WTC11 (cell line): Measurements from ENCODE around the gene NCBP2. TPM values are rescaled to one million over a fixed set of nuclear protein-coding genes. Genes with fewer than 3 reads are reported as not detected.

ENCODE experiments used
- ATAC-seq: fragments of 200-7000 bp; cut with Tn5 transposase; 2 replicates; pipeline ENCODE4 v1.10.0; 2021; ENCODE audit warnings: mild to moderate bottlenecking, moderate library complexity
- CTCF ChIA-PET: fragments of 300-600 bp; sonication (Branson Sonifier 250); formaldehyde crosslinking; loops from one replicate; lab custom pipeline; 2021; ENCODE audit warnings: antibody characterized with exemption; lab: Charles Lee
- POLR2A ChIA-PET: fragments of 350-600 bp; sonication (Branson Sonifier 250); formaldehyde crosslinking; loops from one replicate; lab custom pipeline; 2021; ENCODE audit warnings: antibody characterized with exemption; lab: Charles Lee
- DNase-seq: peaks from one replicate; pipeline ENCODE4 v3.0.0; 2021; ENCODE audit warnings: low spot score
- H3K27ac Mint-ChIP-seq: 2 replicates; pipeline ENCODE4 v1.8.0; 2021; ENCODE audit warnings: mixed read lengths
- H3K27me3 Mint-ChIP-seq: 2 replicates; pipeline ENCODE4 v1.8.0; 2021; ENCODE audit warnings: low read depth, mild to moderate bottlenecking, moderate library complexity, mixed read lengths
- H3K36me3 Mint-ChIP-seq: 2 replicates; pipeline ENCODE4 v1.8.0; 2021; ENCODE audit warnings: mixed read lengths
- H3K4me1 Mint-ChIP-seq: 2 replicates; pipeline ENCODE4 v1.8.0; 2022; ENCODE audit warnings: mixed read lengths
- H3K4me3 Mint-ChIP-seq: 2 replicates; pipeline ENCODE4 v1.8.0; 2021; ENCODE audit warnings: mild to moderate bottlenecking, moderate library complexity, mixed read lengths
- H3K9me3 Mint-ChIP-seq: 2 replicates; pipeline ENCODE4 v1.8.0; 2021; ENCODE audit warnings: mixed read lengths
- AFF4 ChIP-seq: sonication (generic); formaldehyde crosslinking; IDR thresholded peaks from 2 replicates; pipeline ENCODE4 v1.8.1; 2023; ENCODE audit warnings: mild to moderate bottlenecking, missing genetic modification reagents, borderline replicate concordance
- CBFB ChIP-seq: sonication (generic); formaldehyde crosslinking; IDR thresholded peaks from 2 replicates; pipeline ENCODE4 v1.8.1; 2022; ENCODE audit warnings: mild to moderate bottlenecking, low read depth, missing genetic modification reagents
- E2F1 ChIP-seq: sonication (generic); formaldehyde crosslinking; IDR thresholded peaks from 2 replicates; pipeline ENCODE4 v1.8.0; 2022; ENCODE audit warnings: mild to moderate bottlenecking, missing genetic modification reagents
- EMX1 ChIP-seq: fragments of 250-450 bp; sonication (Bioruptor Pico); IDR thresholded peaks from 2 replicates; pipeline ENCODE4 v1.8.0; 2021; ENCODE audit warnings: mild to moderate bottlenecking
- ERG ChIP-seq: fragments of 250-450 bp; sonication (Bioruptor Pico); IDR thresholded peaks from 2 replicates; pipeline ENCODE4 v1.8.0; 2021; ENCODE audit warnings: mild to moderate bottlenecking
- ESRRA ChIP-seq: sonication (generic); formaldehyde crosslinking; IDR thresholded peaks from 2 replicates; pipeline ENCODE4 v1.8.1; 2022; ENCODE audit warnings: mild to moderate bottlenecking, missing genetic modification reagents, borderline replicate concordance
- GABPB1 ChIP-seq: sonication (generic); formaldehyde crosslinking; IDR thresholded peaks from 2 replicates; pipeline ENCODE4 v1.8.1; 2023; ENCODE audit warnings: mild to moderate bottlenecking, missing genetic modification reagents
- GRHL2 ChIP-seq: fragments of 250-450 bp; sonication (Bioruptor Pico); IDR thresholded peaks from 2 replicates; pipeline ENCODE4 v1.8.0; 2022; ENCODE audit warnings: mild to moderate bottlenecking, moderate library complexity; ENCODE audit not compliant: insufficient replicate concordance, severe bottlenecking
- HMGA2 ChIP-seq: fragments of 250-450 bp; sonication (Bioruptor Pico); IDR thresholded peaks from 2 replicates; pipeline ENCODE4 v1.4.0; 2021; ENCODE audit warnings: mild to moderate bottlenecking, moderate library complexity
- MXD4 ChIP-seq: fragments of 250-450 bp; sonication (Bioruptor Pico); IDR thresholded peaks from 2 replicates; pipeline ENCODE4 v1.8.0; 2021; ENCODE audit warnings: mild to moderate bottlenecking, moderate library complexity, borderline replicate concordance
- MYBL2 ChIP-seq: sonication (generic); formaldehyde crosslinking; IDR thresholded peaks from 2 replicates; pipeline ENCODE4 v1.8.1; 2023; ENCODE audit warnings: mild to moderate bottlenecking, moderate library complexity, missing genetic modification reagents
- NFATC4 ChIP-seq: fragments of 250-450 bp; sonication (Bioruptor Pico); IDR thresholded peaks from 2 replicates; pipeline ENCODE4 v1.9.0; 2021; ENCODE audit warnings: mild to moderate bottlenecking
- NFE2L1 ChIP-seq: sonication (generic); formaldehyde crosslinking; IDR thresholded peaks from 2 replicates; pipeline ENCODE4 v1.8.1; 2023; ENCODE audit warnings: missing genetic modification reagents
- NR1H2 ChIP-seq: sonication (generic); formaldehyde crosslinking; IDR thresholded peaks from 2 replicates; pipeline ENCODE4 v1.9.0; 2021; ENCODE audit warnings: mild to moderate bottlenecking, moderate library complexity, missing genetic modification reagents
- PRRX2 ChIP-seq: fragments of 250-450 bp; sonication (Bioruptor Pico); IDR thresholded peaks from 2 replicates; pipeline ENCODE4 v1.8.0; 2021; ENCODE audit warnings: mild to moderate bottlenecking
- SP1 ChIP-seq: sonication (generic); formaldehyde crosslinking; conservative IDR thresholded peaks from 2 replicates; pipeline ENCODE4 v1.8.1; 2022; ENCODE audit warnings: missing genetic modification reagents
- TCF7 ChIP-seq: sonication (generic); formaldehyde crosslinking; IDR thresholded peaks from 2 replicates; pipeline ENCODE4 v1.8.0; 2022; ENCODE audit warnings: mild to moderate bottlenecking, low read depth, missing genetic modification reagents, moderate library complexity
- TP53 ChIP-seq: sonication (generic); formaldehyde crosslinking; IDR thresholded peaks from 2 replicates; pipeline ENCODE4 v1.8.1; 2023; ENCODE audit warnings: mild to moderate bottlenecking, missing genetic modification reagents
- ZNF121 ChIP-seq: sonication (generic); formaldehyde crosslinking; IDR thresholded peaks from 2 replicates; pipeline ENCODE4 v1.8.0; 2023; ENCODE audit warnings: missing genetic modification reagents
- ZNF232 ChIP-seq: sonication (generic); formaldehyde crosslinking; IDR thresholded peaks from 2 replicates; pipeline ENCODE4 v1.8.0; 2022; ENCODE audit warnings: mild to moderate bottlenecking, missing genetic modification reagents
- ZNF281 ChIP-seq: sonication (generic); formaldehyde crosslinking; IDR thresholded peaks from 2 replicates; pipeline ENCODE4 v1.8.0; 2023; ENCODE audit warnings: mild to moderate bottlenecking, missing genetic modification reagents
- ZNF423 ChIP-seq: fragments of 250-450 bp; sonication (Bioruptor Pico); IDR thresholded peaks from 2 replicates; pipeline ENCODE4 v2.1.2; 2022; ENCODE audit warnings: mild to moderate bottlenecking, moderate library complexity
- ZSCAN18 ChIP-seq: fragments of 250-450 bp; sonication (Bioruptor Pico); IDR thresholded peaks from 2 replicates; pipeline ENCODE4 v2.1.2; 2022; ENCODE audit warnings: mild to moderate bottlenecking, moderate library complexity
- total RNA-seq: library from RNA; stranded (reverse); gene quantifications from 3 replicates; pipeline ENCODE4 v1.2.3, GENCODE V29; 2021

The NCBP2 gene
- total RNA-seq, 1 experiment from 2014 or later = 96.9 TPM

GRCh38 chr3:196965112-196965803, 22.9 kb upstream of the NCBP2 start:
- Mint-ChIP-seq H3K9me3 (no peaks in the 10 kb centered on the region), H3K27ac (no peak overlapping the region), H3K4me1 (peaks cover 10% of the 10 kb centered on the region), H3K27me3 (peaks cover 81% of the 10 kb centered on the region), H3K4me3 (no peak overlapping the region), H3K36me3 (no peaks in the 10 kb centered on the region)
- ChIA-PET POLR2A (no interaction called here), CTCF (no interaction called here)
- TF ChIP-seq NR1H2 (CRISPR knock-in tag) = no peak
- DNase-seq (no peak), ATAC-seq (no peak)

- Mint-ChIP-seq H3K4me3 (no peak overlapping the region), H3K9me3 (no peaks in the 10 kb centered on the region), H3K4me1 (peaks cover 10% of the 10 kb centered on the region), H3K27ac (no peak overlapping the region), H3K27me3 (peaks cover 78% of the 10 kb centered on the region), H3K36me3 (no peaks in the 10 kb centered on the region)
- ChIA-PET POLR2A (no interaction called here), CTCF (no interaction called here)
- no peak for DNase-seq
- TF ChIP-seq ZNF423 (CRISPR knock-in tag) (no peak), CBFB (CRISPR knock-in tag) (no peak), GRHL2 (CRISPR knock-in tag) (no peak), PRRX2 (CRISPR knock-in tag) (no peak), ZSCAN18 (CRISPR knock-in tag) (no peak), NFATC4 (no peak), GABPB1 (CRISPR knock-in tag) (no peak), SP1 (CRISPR knock-in tag) (no peak), AFF4 (CRISPR knock-in tag) (no peak), MXD4 (CRISPR knock-in tag) (no peak), TP53 (CRISPR knock-in tag) (no peak), ERG (CRISPR knock-in tag) (no peak)
- ATAC-seq = no peak
Observed at GRCh38 chr3:196963631-196963953, 21.3 kb upstream of the NCBP2 start.

GRCh38 chr3:196962930-196963630, 20.8 kb upstream of the NCBP2 start:
- Mint-ChIP-seq H3K36me3 (no peaks in the 10 kb centered on the region), H3K4me1 (peaks cover 10% of the 10 kb centered on the region), H3K9me3 (no peaks in the 10 kb centered on the region), H3K4me3 (no peak overlapping the region), H3K27ac (no peak overlapping the region), H3K27me3 (peaks cover 74% of the 10 kb centered on the region)
- ATAC-seq (no peak), DNase-seq (no peak)
- ChIA-PET CTCF (no interaction called here), POLR2A (no interaction called here)
- TF ChIP-seq ESRRA (CRISPR knock-in tag) = no peak
- TF ChIP-seq TCF7 (CRISPR knock-in tag) = no peak
- TF ChIP-seq ZNF281 (CRISPR knock-in tag) = no peak
- TF ChIP-seq MYBL2 = no peak
- TF ChIP-seq EMX1 (CRISPR knock-in tag) = no peak
- TF ChIP-seq E2F1 (CRISPR knock-in tag) = no peak
- no peak for TF ChIP-seq ZNF121 (CRISPR knock-in tag)
- TF ChIP-seq PRRX2 (CRISPR knock-in tag) = no peak
- no peak for TF ChIP-seq NFE2L1 (CRISPR knock-in tag)
- no peak for TF ChIP-seq ZNF232
- TF ChIP-seq HMGA2 (CRISPR knock-in tag) = no peak
